ENCODE data around the gene BMF. TPM values are rescaled to one million over a fixed set of nuclear protein-coding genes. Genes with fewer than 3 reads are reported as not detected.
"Not testable (repeated sequence)": the region's sequence is repeated elsewhere in the genome, so short reads cannot be mapped to it uniquely, and the experiment has no call there.

Gene BMF
- total and polyA plus RNA-seq, 9 donors: 7.5 to 15.3 (median 12.0) TPM

DNA sequence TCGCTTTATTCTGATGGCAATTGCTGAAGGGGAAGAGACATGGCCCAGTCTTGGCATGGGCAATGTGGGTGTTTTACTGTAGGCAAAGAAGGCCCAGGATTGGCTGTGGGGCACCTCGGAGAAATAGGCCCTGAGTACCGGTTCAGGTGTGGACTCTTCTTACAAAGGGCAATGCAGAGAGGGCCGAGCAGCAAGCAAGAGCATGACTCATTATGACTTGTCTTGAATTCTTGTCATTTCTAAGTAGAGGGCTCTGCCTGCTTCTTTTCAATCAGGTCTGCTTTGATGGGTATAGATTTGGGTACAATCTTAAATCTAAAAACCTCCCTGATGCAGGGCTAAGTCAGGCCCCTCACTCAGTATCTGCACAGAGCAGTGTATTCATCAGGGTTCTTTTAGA lies 37.4 kb upstream of the BMF start:
- H3K4me1 ChIP-seq (ENCODE audit: control insufficient read depth, insufficient read depth, low read length): peaks cover 10% of the 10 kb centered on the region
- no peaks in the 10 kb centered on the region for H3K9me3 ChIP-seq (replicated peaks; ENCODE audit: control insufficient read depth, low read depth, low read length)
- H3K36me3 ChIP-seq (ENCODE audit: control insufficient read depth, insufficient read depth, low read length): no peaks in the 10 kb centered on the region
- DNase-seq: no peak
- 73% methylated on average over 3 of the region's 4 CpGs for WGBS (ENCODE audit: insufficient coverage)
- H3K27me3 ChIP-seq (ENCODE audit: control insufficient read depth, insufficient read depth, low read length): no peaks in the 10 kb centered on the region
- H3K27ac ChIP-seq (ENCODE audit: low read length): no peak overlapping the region
- no peak overlapping the region for H3K4me3 ChIP-seq (ENCODE audit: low read length)

DNA sequence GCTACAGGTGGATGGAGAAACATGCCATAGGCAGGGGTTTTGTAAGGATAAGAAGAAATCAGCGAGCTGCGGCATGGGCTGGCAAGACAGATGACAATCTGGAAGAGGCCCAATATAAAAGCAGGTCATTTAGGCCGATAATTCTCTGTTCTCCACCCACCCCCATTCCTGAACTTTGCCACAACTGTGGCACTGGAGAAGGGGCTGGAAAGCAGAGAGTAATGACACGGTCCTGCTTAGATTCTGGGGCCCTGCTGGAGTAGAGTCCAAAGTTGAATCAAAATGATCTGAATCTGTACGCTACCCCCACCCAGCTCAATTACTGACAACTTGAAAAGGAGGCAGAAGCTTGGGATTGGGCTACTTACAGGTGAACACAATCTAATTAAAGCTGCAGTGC lies 33.7 kb upstream of the BMF start:
- H3K27me3 ChIP-seq (ENCODE audit: control insufficient read depth, insufficient read depth, low read length): no peaks in the 10 kb centered on the region
- H3K4me3 ChIP-seq (ENCODE audit: low read length): no peak overlapping the region
- H3K27ac ChIP-seq (ENCODE audit: low read length): no peak overlapping the region
- 100% methylated on average over 1 of the region's 5 CpGs for WGBS (ENCODE audit: insufficient coverage)
- H3K9me3 ChIP-seq (replicated peaks; ENCODE audit: control insufficient read depth, low read depth, low read length): no peaks in the 10 kb centered on the region
- no peak for DNase-seq
- H3K4me1 ChIP-seq (ENCODE audit: control insufficient read depth, insufficient read depth, low read length): no peaks in the 10 kb centered on the region
- no peaks in the 10 kb centered on the region for H3K36me3 ChIP-seq (ENCODE audit: control insufficient read depth, insufficient read depth, low read length)

DNA sequence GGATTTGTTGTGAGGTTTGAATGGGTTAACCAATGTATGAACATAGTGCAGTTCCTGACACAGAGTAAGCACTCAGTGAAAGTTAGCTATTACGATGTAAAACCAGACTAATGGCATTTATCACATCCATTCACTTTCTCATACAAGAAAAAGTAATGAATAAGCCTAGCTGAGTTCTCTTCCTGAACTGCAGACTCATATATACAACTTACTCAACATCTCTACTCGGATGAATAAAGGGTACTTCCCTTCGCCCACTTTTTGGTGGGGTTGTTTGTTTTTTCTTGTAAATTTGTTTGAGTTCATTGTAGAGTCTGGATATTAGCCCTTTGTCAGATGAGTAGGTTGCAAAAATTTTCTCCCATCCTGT lies 29.5 kb upstream of the BMF start:
- H3K4me1 ChIP-seq (ENCODE audit: control insufficient read depth, insufficient read depth, low read length); H3K27me3 ChIP-seq (ENCODE audit: control insufficient read depth, insufficient read depth, low read length); H3K4me3 ChIP-seq (ENCODE audit: low read length); H3K27ac ChIP-seq (ENCODE audit: low read length); H3K36me3 ChIP-seq (ENCODE audit: control insufficient read depth, insufficient read depth, low read length); H3K9me3 ChIP-seq (replicated peaks; ENCODE audit: control insufficient read depth, low read depth, low read length); DNase-seq: not testable (repeated sequence)
- no CpG with 5 or more reads among the region's 3 CpGs for WGBS (ENCODE audit: insufficient coverage)

DNA sequence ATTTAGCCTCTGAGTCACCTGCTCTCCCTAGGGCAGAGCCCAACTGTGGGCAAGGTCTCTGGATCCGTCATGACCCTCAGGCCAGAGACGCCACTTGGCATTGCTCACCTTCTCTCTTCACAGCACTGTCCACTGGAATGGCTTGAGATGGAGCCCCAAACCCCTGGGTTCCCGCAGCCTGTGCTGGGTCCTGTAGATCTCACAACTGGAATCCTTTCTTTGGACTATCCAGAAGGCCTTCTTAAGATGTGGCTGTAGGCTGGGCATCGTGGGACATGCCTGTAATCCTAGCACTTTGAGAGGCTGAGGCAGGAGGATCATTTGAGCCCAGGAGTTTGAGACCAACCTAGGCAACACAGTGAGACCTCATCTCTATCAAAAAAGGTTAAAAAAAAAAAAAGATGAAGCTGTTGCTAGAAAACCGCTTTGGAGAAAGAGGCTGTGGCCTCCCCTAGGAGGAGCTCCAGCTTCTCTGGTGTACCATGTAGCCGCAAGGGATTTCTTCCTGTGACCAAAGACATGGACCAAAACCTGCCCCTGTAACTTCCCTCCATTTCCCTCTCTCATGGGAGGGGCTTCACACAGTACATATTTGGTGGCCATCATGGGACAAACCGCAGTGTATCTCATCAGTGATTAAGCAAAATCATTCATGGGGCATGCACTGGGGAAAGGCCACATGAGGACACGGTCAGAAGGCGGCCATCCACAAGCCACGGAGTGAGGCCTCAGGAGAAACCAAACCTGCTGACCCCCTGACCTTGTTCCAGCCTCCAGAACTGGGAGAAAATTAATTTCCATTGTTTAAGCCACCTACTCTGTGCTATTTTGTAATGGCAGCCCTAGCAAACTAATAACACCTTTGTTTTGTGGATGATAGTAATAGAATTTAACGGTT lies 28.9 kb upstream of the BMF start:
- Histone ChIP-seq H3K9me3 (replicated peaks; ENCODE audit: control insufficient read depth, low read depth, low read length) (no peaks in the 10 kb centered on the region), H3K27me3 (ENCODE audit: control insufficient read depth, insufficient read depth, low read length) (no peaks in the 10 kb centered on the region), H3K36me3 (ENCODE audit: control insufficient read depth, insufficient read depth, low read length) (no peaks in the 10 kb centered on the region), H3K4me3 (ENCODE audit: low read length) (no peak overlapping the region), H3K4me1 (ENCODE audit: control insufficient read depth, insufficient read depth, low read length) (no peaks in the 10 kb centered on the region), H3K27ac (ENCODE audit: low read length) (no peak overlapping the region)
- DNase-seq: no peak
- WGBS (ENCODE audit: insufficient coverage): 86% methylated on average over 6 of the region's 11 CpGs

DNA sequence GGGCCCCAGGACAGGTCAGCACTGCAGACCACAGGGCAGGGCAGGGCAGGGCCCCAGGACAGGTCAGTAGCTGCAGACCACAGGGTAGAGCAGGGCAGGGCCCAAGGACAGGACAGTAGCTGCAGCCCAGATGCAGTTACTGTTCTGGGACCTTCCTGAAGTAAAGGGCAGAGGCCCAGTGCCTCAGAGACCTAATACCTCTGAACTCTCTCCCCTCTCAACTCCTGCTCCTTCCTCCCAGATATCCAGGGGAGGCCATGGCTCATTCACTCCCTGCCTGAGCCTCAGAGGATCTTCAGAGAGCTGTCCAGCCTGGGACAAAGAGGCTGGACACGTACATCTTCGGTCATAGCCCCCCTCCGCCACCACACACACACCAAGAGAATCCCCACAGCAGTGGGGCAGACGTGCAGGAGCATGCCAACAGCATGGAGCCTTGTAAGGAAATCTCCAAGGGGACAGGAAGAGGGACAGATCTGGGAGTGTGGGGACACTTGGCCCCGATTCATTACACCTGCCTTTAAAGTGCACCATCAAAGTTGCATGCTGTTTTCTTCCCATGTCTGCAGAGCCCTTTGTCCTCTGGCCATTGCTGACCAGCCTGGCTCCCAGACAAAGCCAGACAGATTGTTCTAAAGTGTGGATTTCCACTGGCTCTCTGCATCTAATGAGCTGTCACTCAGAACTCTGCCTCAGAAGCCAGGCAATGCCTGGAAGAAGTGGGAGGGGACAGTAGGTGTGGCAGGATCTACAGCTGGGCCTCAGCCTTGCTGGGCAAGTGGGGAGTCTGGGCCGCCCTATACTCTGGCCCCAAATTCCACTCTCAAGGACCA lies 28.0 kb upstream of the BMF start:
- H3K27ac ChIP-seq (ENCODE audit: low read length): no peak overlapping the region
- no peaks in the 10 kb centered on the region for H3K9me3 ChIP-seq (replicated peaks; ENCODE audit: control insufficient read depth, low read depth, low read length)
- H3K36me3 ChIP-seq (ENCODE audit: control insufficient read depth, insufficient read depth, low read length): no peaks in the 10 kb centered on the region
- H3K4me1 ChIP-seq (ENCODE audit: control insufficient read depth, insufficient read depth, low read length): no peaks in the 10 kb centered on the region
- 94% methylated on average over 2 of the region's 6 CpGs for WGBS (ENCODE audit: insufficient coverage)
- H3K27me3 ChIP-seq (ENCODE audit: control insufficient read depth, insufficient read depth, low read length): no peaks in the 10 kb centered on the region
- no peak for DNase-seq
- H3K4me3 ChIP-seq (ENCODE audit: low read length): no peak overlapping the region

DNA sequence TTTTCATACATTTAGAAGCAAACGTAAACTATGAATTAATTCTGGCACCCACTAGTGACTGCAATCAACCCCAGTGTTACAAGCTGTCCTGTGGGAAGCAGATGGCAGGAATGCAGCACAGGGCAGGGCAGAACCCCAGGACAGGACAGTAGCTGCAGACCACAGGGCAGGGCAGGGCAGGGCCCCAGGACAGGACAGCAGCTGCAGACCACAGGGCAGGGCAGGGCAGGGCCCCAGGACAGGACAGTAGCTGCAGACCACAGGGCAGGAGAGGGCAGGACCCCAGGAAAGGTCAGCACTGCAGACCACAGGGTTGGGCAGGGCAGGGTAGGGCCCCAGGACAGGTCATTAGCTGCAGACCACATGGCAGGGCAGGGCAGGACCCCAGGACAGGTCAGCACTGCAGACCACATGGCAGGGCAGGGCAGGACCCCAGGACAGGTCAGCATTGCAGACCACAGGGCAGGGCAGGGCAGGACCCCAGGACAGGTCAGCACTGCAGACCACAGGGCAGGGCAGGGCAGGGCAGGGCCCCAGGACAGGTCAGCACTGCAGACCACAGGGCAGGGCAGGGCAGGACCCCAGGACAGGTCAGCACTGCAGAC lies 27.3 kb upstream of the BMF start:
- not testable (repeated sequence) for H3K4me3 ChIP-seq (ENCODE audit: low read length); H3K27ac ChIP-seq (ENCODE audit: low read length); H3K4me1 ChIP-seq (ENCODE audit: control insufficient read depth, insufficient read depth, low read length); H3K36me3 ChIP-seq (ENCODE audit: control insufficient read depth, insufficient read depth, low read length); H3K27me3 ChIP-seq (ENCODE audit: control insufficient read depth, insufficient read depth, low read length); DNase-seq; H3K9me3 ChIP-seq (replicated peaks; ENCODE audit: control insufficient read depth, low read depth, low read length)
- no CpG with 5 or more reads among the region's 1 CpG for WGBS (ENCODE audit: insufficient coverage)

DNA sequence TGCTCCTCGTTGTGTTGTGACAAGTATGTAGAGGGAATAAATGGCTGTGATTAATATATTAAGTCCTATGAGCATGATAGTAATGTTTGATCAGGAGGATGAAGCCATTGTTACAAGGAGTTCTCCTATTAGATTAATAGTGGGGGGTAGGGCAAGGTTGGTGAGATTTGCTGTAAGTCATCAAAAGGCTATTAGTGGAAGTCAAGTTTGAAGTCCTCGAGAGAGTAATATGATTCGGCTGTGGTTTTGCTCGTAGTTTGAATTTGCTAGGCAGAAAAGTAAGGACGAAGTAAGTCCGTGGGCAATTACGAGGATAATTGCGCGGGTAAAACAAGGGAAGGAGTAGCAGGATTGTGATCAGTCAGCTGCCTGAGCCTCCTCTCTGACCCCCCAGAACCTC lies 26.2 kb upstream of the BMF start:
- WGBS (ENCODE audit: insufficient coverage): 20% methylated on average over 5 of the region's 9 CpGs
- no peaks in the 10 kb centered on the region for H3K36me3 ChIP-seq (ENCODE audit: control insufficient read depth, insufficient read depth, low read length)
- H3K9me3 ChIP-seq (replicated peaks; ENCODE audit: control insufficient read depth, low read depth, low read length): no peaks in the 10 kb centered on the region
- no peaks in the 10 kb centered on the region for H3K4me1 ChIP-seq (ENCODE audit: control insufficient read depth, insufficient read depth, low read length)
- DNase-seq: no peak
- H3K27ac ChIP-seq (ENCODE audit: low read length): no peak overlapping the region
- no peak overlapping the region for H3K4me3 ChIP-seq (ENCODE audit: low read length)
- H3K27me3 ChIP-seq (ENCODE audit: control insufficient read depth, insufficient read depth, low read length): no peaks in the 10 kb centered on the region

DNA sequence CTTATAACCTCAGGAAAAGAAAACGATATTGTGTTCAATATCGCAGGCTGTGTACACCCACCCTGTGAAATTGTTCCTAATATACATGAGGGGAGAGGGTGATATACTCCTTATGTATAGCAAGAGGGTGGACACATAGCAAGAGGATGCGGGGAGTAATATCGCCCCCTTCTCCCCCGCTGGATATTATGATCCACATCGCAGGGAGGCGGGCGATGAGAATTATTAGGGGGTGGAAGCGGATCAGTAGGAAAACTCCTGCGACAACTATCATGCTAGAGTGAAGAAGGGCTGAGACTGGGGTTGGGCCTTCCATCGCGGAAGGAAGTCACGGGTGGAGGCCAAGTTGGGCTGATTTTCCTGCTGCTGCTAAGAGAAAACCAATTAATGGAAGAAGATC lies 24.9 kb upstream of the BMF start:
- DNase-seq: no peak
- Histone ChIP-seq H3K27ac (ENCODE audit: low read length) (no peak overlapping the region), H3K27me3 (ENCODE audit: control insufficient read depth, insufficient read depth, low read length) (no peaks in the 10 kb centered on the region), H3K4me1 (ENCODE audit: control insufficient read depth, insufficient read depth, low read length) (no peaks in the 10 kb centered on the region), H3K4me3 (ENCODE audit: low read length) (no peak overlapping the region), H3K9me3 (replicated peaks; ENCODE audit: control insufficient read depth, low read depth, low read length) (no peaks in the 10 kb centered on the region), H3K36me3 (ENCODE audit: control insufficient read depth, insufficient read depth, low read length) (no peaks in the 10 kb centered on the region)
- WGBS (ENCODE audit: insufficient coverage): 81% methylated on average over 5 of the region's 13 CpGs

DNA sequence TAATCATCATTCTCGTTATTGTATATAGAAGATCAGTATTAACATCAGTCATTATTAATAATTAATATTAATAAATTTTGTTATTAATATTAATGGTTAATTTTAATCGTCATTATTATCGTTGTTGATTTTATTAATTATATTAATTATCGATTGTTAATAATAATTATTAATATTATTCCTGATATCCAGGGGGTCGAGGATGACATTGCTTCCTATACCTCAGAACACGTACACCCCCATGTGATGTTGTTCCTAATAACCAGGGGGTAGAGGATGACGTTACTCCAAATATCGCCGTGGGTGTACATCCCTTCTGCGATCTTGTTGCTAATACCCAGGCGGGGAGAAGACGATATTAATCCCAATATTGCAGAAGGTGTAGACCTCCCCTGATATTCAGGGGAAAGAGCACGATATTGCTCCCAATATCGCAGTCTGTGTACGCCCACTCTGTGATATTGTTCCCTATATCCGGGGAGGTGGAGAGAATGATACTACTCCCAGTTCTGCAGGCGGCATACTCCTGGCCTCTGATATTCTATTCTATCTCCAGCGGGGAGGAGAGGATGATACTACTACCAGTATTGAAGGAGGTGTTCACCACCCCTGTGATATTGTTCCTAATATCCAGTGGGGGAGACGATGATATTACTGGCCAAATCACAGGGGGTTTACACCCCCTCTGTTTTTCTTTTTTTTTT lies 22.3 kb upstream of the BMF start:
- WGBS (ENCODE audit: insufficient coverage): no CpG with 5 or more reads among the region's 19 CpGs
- Histone ChIP-seq H3K4me3 (ENCODE audit: low read length) (no peak overlapping the region), H3K27ac (ENCODE audit: low read length) (no peak overlapping the region), H3K27me3 (ENCODE audit: control insufficient read depth, insufficient read depth, low read length) (no peaks in the 10 kb centered on the region), H3K9me3 (replicated peaks; ENCODE audit: control insufficient read depth, low read depth, low read length) (no peaks in the 10 kb centered on the region), H3K36me3 (ENCODE audit: control insufficient read depth, insufficient read depth, low read length) (no peaks in the 10 kb centered on the region), H3K4me1 (ENCODE audit: control insufficient read depth, insufficient read depth, low read length) (no peaks in the 10 kb centered on the region)
- no peak for DNase-seq

DNA sequence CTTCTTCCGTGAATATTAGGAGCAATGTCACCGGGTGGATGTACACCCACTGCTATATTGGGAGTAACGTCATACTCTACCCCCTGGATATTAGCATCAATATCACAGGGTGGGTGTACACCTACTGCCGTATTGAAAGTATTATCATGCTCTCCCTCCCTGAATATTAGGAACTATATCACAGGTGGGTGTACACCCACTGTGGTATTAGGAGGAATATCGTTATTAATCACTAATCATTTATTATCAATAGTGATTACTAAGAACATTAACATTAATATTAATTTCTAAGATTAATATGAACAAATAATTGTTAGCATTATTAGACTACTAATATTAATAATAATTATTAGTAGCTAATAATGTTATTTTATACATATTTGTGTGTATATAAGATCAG lies 21.4 kb upstream of the BMF start:
- no peak for DNase-seq
- Histone ChIP-seq H3K36me3 (ENCODE audit: control insufficient read depth, insufficient read depth, low read length) (no peaks in the 10 kb centered on the region), H3K4me3 (ENCODE audit: low read length) (no peak overlapping the region), H3K27ac (ENCODE audit: low read length) (no peak overlapping the region), H3K4me1 (ENCODE audit: control insufficient read depth, insufficient read depth, low read length) (no peaks in the 10 kb centered on the region), H3K27me3 (ENCODE audit: control insufficient read depth, insufficient read depth, low read length) (no peaks in the 10 kb centered on the region), H3K9me3 (replicated peaks; ENCODE audit: control insufficient read depth, low read depth, low read length) (no peaks in the 10 kb centered on the region)
- no CpG with 5 or more reads among the region's 5 CpGs for WGBS (ENCODE audit: insufficient coverage)

Measured in muscle of leg (tissue), 11 donors.